Measurements from ENCODE around the gene HCN4.

HCN4 gene

GRCh38 chr15:73282567-73283365, 86.0 kb downstream of the HCN4 start:
- H3K4me3 ChIP-seq (replicated peaks in 1 of 2; ENCODE audit: low read depth in 2 of 2, low read length in 2 of 2), result no peak overlapping the region
- DNase-seq (ENCODE audit: low read depth in 2 of 2), result no peak
- TF ChIP-seq CTCF (IDR thresholded peaks at IDR 0.05; ENCODE audit: low read depth, low read length), result no peak

- H3K4me3 ChIP-seq (replicated peaks in 1 of 2; ENCODE audit: low read depth in 2 of 2, low read length in 2 of 2), result no peak overlapping the region
- no peak for DNase-seq (ENCODE audit: low read depth in 2 of 2)
- TF ChIP-seq CTCF (IDR thresholded peaks at IDR 0.05; ENCODE audit: low read depth, low read length), result no peak
These were observed 92.9 kb downstream of the HCN4 start for GRCh38 chr15:73275862-73276261.

- peak; percentile 77 for TF ChIP-seq CTCF (IDR thresholded peaks at IDR 0.05; ENCODE audit: low read depth, low read length)
- peak; percentile 77 to 78 for DNase-seq (ENCODE audit: low read depth in 2 of 2)
These were observed 95.4 kb downstream of the HCN4 start for GRCh38 chr15:73273181-73274002.

DNA sequence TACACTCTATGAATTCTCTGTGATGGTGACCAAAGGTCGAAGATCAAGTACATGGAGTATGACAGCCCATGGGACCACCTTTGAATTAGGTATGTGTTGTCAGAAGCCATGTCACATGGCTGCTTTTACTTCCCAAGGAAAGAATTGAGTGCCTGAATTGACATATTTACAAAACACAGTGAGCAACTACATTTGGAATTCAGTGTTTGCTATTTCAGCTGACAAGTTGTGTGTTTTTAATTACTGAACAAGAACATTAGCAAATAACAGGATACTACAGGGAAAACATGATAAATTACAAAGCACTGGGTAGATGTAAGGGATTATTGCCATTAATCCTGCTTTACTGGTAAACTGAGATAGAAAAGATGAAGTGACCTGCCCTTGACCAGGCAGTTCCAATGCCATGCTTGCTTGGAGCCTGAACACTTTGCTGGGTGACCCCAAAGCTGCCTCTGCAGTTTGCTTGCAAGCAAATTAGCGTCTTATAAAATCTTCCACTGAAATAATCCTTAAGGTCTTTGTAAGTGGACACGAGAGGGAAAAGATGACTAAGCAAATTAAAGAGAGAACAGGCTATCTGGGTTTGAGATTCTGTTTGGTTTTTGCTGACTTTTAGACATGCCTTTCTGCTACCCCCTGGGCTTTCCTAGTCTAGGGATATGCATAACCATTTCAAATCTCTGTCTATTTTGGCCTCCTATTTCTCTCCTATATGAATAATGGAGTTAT, 98.2 kb downstream of the HCN4 start:
- no peak overlapping the region for H3K4me3 ChIP-seq (replicated peaks in 1 of 2; ENCODE audit: low read depth in 2 of 2, low read length in 2 of 2)
- DNase-seq (ENCODE audit: low read depth in 2 of 2), result no peak
- TF ChIP-seq CTCF (IDR thresholded peaks at IDR 0.05; ENCODE audit: low read depth, low read length), result no peak

More at GRCh38 chr15:73273181-73274002, 95.4 kb downstream of the HCN4 start:
- no peak overlapping the region for H3K4me3 ChIP-seq (replicated peaks in 1 of 2; ENCODE audit: low read depth in 2 of 2, low read length in 2 of 2)

All from cardiac fibroblast (primary cell).